Caco-2 (cell line): Measurements from ENCODE around the gene ERC2. TPM values are rescaled to one million over a fixed set of nuclear protein-coding genes. Genes with fewer than 3 reads are reported as not detected.

Source experiments
- BruUV-seq: library from RNA; stranded (reverse); fragments of 400-500 nt; replicated peaks from 2 replicates; lab custom pipeline; 2021; lab: Mats Ljungman, UMichigan
- CTCF ChIA-PET: fragments of 300-600 bp; sonication (Branson Sonifier 250); formaldehyde crosslinking; loops from one replicate; lab custom pipeline; 2022; ENCODE audit warnings: antibody characterized with exemption; lab: Charles Lee
- POLR2A ChIA-PET: fragments of 300-600 bp; sonication (Branson Sonifier 250); formaldehyde crosslinking; loops from one replicate; lab custom pipeline; 2022; ENCODE audit warnings: antibody characterized with exemption; lab: Charles Lee
- DNase-seq, 2 experiments: peaks; one replicate each; pipeline versions ENCODE4 v3.0.0 to v3.0.0-alpha.2; 2020 to 2022
- H3K27me3 ChIP-seq: replicated peaks from 2 replicates; pipeline ENCODE4 v1.6.0; 2011; ENCODE audit warnings: low read length; ENCODE audit not compliant: control insufficient read depth, insufficient read depth
- H3K36me3 ChIP-seq: 2 replicates; pipeline ENCODE4 v1.5.1; 2011; ENCODE audit warnings: low read length; ENCODE audit not compliant: control insufficient read depth, insufficient read depth
- H3K4me1 ChIP-seq: fragments of 250-450 bp; sonication (Bioruptor Pico); 2 replicates; pipeline ENCODE4 v1.5.1; 2020; ENCODE audit warnings: mild to moderate bottlenecking
- H3K4me3 ChIP-seq: 2 replicates; pipeline ENCODE4 v1.5.1; 2011; ENCODE audit warnings: low read depth, mild to moderate bottlenecking, control low read depth, low read length
- H3K9me3 ChIP-seq: fragments of 250-450 bp; sonication (Bioruptor Pico); 2 replicates; pipeline ENCODE4 v1.5.1; 2020; ENCODE audit warnings: mild to moderate bottlenecking, moderate library complexity
- H3K27ac Mint-ChIP-seq: one replicate; pipeline ENCODE4 v1.8.0; 2022; ENCODE audit warnings: mixed read lengths; ENCODE audit not compliant: unreplicated experiment
- H3K27me3 Mint-ChIP-seq: one replicate; pipeline ENCODE4 v1.8.0; 2022; ENCODE audit warnings: mixed read lengths; ENCODE audit not compliant: insufficient read depth, unreplicated experiment
- H3K36me3 Mint-ChIP-seq: one replicate; pipeline ENCODE4 v1.8.0; 2022; ENCODE audit warnings: mild to moderate bottlenecking, mixed read lengths; ENCODE audit not compliant: insufficient read depth, unreplicated experiment
- H3K4me1 Mint-ChIP-seq: one replicate; pipeline ENCODE4 v1.8.0; 2022; ENCODE audit warnings: low read depth, mixed read lengths; ENCODE audit not compliant: unreplicated experiment
- H3K4me3 Mint-ChIP-seq: one replicate; pipeline ENCODE4 v1.8.0; 2022; ENCODE audit warnings: mild to moderate bottlenecking, moderate library complexity, mixed read lengths; ENCODE audit not compliant: unreplicated experiment
- H3K9me3 Mint-ChIP-seq: one replicate; pipeline ENCODE4 v1.8.0; 2022; ENCODE audit warnings: mixed read lengths; ENCODE audit not compliant: unreplicated experiment
- intact Hi-C: fragments of 100-400 bp; cut with micrococcal nuclease; formaldehyde crosslinking; loops from one replicate; pipeline ENCODE4 v1.10.0; 2022; ENCODE audit not compliant: unreplicated experiment
- total RNA-seq: library from RNA; stranded (reverse); gene quantifications from 2 replicates; pipeline ENCODE4 v1.2.3, GENCODE V29; 2022
- TF ChIP-seq, protein P1 (sequence below), 2 experiments: fragments of 200-600 bp in 1 of 2; IDR thresholded peaks; 1 replicate in 1 of 2; 2 replicates in 1 of 2; pipeline versions ENCODE4 v1.5.1 to v1.8.0; 2011 to 2022; ENCODE audit warnings: antibody characterized with exemption in 1 of 2, control low read depth in 1 of 2, inconsistent platforms in 1 of 2, low read depth in 1 of 2, low read length in 1 of 2, mild to moderate bottlenecking in 1 of 2, moderate library complexity in 1 of 2; ENCODE audit not compliant: insufficient read depth in 1 of 2, severe bottlenecking in 1 of 2, unreplicated experiment in 1 of 2

Gene ERC2
- total RNA-seq, 1 experiment from 2014 or later, result 0.54 TPM

- no peak overlapping the region for H3K27ac Mint-ChIP-seq
- peaks cover 7% of the 10 kb centered on the region for H3K27me3 Mint-ChIP-seq
- CTCF ChIA-PET, result no interaction called here
- no peaks in the 10 kb centered on the region for H3K36me3 Mint-ChIP-seq
- Histone ChIP-seq H3K27me3 (no peaks in the 10 kb centered on the region), H3K9me3 (no peaks in the 10 kb centered on the region), H3K4me1 (no peaks in the 10 kb centered on the region), H3K4me3 (no peak overlapping the region), H3K36me3 (no peaks in the 10 kb centered on the region)
- no peak overlapping the region for H3K4me3 Mint-ChIP-seq
- DNase-seq, result no peak
- BruUV-seq, result no TSS peak
- intact Hi-C loops, result no loop called here
- no peaks in the 10 kb centered on the region for H3K9me3 Mint-ChIP-seq
- H3K4me1 Mint-ChIP-seq, result no peaks in the 10 kb centered on the region
- TF ChIP-seq, protein P1, sequence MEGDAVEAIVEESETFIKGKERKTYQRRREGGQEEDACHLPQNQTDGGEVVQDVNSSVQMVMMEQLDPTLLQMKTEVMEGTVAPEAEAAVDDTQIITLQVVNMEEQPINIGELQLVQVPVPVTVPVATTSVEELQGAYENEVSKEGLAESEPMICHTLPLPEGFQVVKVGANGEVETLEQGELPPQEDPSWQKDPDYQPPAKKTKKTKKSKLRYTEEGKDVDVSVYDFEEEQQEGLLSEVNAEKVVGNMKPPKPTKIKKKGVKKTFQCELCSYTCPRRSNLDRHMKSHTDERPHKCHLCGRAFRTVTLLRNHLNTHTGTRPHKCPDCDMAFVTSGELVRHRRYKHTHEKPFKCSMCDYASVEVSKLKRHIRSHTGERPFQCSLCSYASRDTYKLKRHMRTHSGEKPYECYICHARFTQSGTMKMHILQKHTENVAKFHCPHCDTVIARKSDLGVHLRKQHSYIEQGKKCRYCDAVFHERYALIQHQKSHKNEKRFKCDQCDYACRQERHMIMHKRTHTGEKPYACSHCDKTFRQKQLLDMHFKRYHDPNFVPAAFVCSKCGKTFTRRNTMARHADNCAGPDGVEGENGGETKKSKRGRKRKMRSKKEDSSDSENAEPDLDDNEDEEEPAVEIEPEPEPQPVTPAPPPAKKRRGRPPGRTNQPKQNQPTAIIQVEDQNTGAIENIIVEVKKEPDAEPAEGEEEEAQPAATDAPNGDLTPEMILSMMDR (IDR thresholded peaks at IDR 0.05; ENCODE audit: insufficient read depth in 1 of 2, low read depth in 1 of 2, low read length in 1 of 2, severe bottlenecking in 1 of 2, unreplicated experiment in 1 of 2), result no peak
- POLR2A ChIA-PET, result no interaction called here
These were observed 44.6 kb downstream of the ERC2 start for GRCh38 chr3:56423661-56424099.

DNA sequence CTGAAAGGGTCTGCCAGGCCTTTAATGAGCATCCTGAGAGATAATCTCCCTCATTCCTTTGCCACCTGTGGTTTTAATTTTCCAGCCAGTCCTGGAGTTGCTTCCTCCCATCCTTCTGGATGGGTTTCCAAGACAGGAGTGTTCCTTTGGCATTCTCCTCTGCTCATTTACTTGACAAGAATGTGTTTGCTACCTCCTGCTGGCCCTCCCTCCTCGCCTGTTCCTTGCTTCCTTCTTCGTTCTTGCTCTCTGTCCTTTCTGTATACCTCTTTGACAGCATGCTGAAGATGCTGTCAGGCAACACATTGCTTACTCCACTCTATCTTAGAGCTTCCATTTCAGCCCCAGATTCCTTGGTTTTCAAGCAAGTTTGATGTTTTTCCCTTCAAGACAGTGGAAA lies 46.0 kb downstream of the ERC2 start:
- no peaks in the 10 kb centered on the region for H3K4me1 ChIP-seq
- BruUV-seq, result no TSS peak
- Mint-ChIP-seq H3K9me3 (no peaks in the 10 kb centered on the region), H3K36me3 (no peaks in the 10 kb centered on the region), H3K27me3 (peaks cover 7% of the 10 kb centered on the region), H3K4me3 (no peak overlapping the region), H3K4me1 (no peaks in the 10 kb centered on the region), H3K27ac (no peak overlapping the region)
- POLR2A ChIA-PET, result no interaction called here
- no peaks in the 10 kb centered on the region for H3K36me3 ChIP-seq
- no peak overlapping the region for H3K4me3 ChIP-seq
- intact Hi-C loops, result no loop called here
- no peaks in the 10 kb centered on the region for H3K27me3 ChIP-seq
- CTCF ChIA-PET, result no interaction called here
- TF ChIP-seq, protein P1 (IDR thresholded peaks at IDR 0.05; ENCODE audit: insufficient read depth in 1 of 2, low read depth in 1 of 2, low read length in 1 of 2, severe bottlenecking in 1 of 2, unreplicated experiment in 1 of 2), result no peak
- no peak for DNase-seq
- no peaks in the 10 kb centered on the region for H3K9me3 ChIP-seq

DNA sequence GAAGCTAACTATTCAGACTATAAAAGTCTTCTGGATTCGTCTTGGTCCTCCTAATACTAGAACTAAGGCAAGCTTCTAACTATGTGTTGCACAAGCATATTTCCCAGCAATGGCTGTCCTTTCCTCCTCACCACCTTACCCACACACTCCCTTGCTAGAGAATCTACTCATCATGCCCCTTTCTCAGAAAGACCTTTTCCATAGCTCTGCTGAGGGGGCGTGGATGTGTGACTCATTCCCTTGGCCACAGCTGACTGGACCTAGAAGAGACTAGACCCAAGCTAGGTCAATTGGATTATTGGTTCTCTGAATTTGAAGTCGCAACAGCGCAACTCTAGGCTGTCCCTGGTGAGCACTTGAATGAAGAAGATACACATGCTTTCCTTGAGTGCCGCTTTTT lies 47.1 kb downstream of the ERC2 start:
- intact Hi-C loops, result no loop called here
- H3K4me1 Mint-ChIP-seq, result no peaks in the 10 kb centered on the region
- Histone ChIP-seq H3K36me3 (no peaks in the 10 kb centered on the region), H3K4me1 (no peaks in the 10 kb centered on the region), H3K27me3 (no peaks in the 10 kb centered on the region), H3K9me3 (no peaks in the 10 kb centered on the region), H3K4me3 (no peak overlapping the region)
- no peak for DNase-seq
- H3K36me3 Mint-ChIP-seq, result no peaks in the 10 kb centered on the region
- TF ChIP-seq, protein P1 (IDR thresholded peaks at IDR 0.05; ENCODE audit: insufficient read depth in 1 of 2, low read depth in 1 of 2, low read length in 1 of 2, severe bottlenecking in 1 of 2, unreplicated experiment in 1 of 2), result no peak
- no peak overlapping the region for H3K27ac Mint-ChIP-seq
- H3K9me3 Mint-ChIP-seq, result no peaks in the 10 kb centered on the region
- ChIA-PET CTCF (no interaction called here), POLR2A (no interaction called here)
- no TSS peak for BruUV-seq
- H3K4me3 Mint-ChIP-seq, result no peak overlapping the region
- H3K27me3 Mint-ChIP-seq, result peaks cover 10% of the 10 kb centered on the region
